GM19023 (cell line): ENCODE data around the gene MPRIP.
"Not testable (repeated sequence)": the region's sequence is repeated elsewhere in the genome, so short reads cannot be mapped to it uniquely, and the experiment has no call there.

Experiments
- ATAC-seq: cut with Tn5 transposase; IDR thresholded peaks from one replicate; pipeline ENCODE4 v1.9.1; 2021; ENCODE audit warnings: mild to moderate bottlenecking, moderate library complexity; ENCODE audit not compliant: unreplicated experiment

The MPRIP gene

DNA sequence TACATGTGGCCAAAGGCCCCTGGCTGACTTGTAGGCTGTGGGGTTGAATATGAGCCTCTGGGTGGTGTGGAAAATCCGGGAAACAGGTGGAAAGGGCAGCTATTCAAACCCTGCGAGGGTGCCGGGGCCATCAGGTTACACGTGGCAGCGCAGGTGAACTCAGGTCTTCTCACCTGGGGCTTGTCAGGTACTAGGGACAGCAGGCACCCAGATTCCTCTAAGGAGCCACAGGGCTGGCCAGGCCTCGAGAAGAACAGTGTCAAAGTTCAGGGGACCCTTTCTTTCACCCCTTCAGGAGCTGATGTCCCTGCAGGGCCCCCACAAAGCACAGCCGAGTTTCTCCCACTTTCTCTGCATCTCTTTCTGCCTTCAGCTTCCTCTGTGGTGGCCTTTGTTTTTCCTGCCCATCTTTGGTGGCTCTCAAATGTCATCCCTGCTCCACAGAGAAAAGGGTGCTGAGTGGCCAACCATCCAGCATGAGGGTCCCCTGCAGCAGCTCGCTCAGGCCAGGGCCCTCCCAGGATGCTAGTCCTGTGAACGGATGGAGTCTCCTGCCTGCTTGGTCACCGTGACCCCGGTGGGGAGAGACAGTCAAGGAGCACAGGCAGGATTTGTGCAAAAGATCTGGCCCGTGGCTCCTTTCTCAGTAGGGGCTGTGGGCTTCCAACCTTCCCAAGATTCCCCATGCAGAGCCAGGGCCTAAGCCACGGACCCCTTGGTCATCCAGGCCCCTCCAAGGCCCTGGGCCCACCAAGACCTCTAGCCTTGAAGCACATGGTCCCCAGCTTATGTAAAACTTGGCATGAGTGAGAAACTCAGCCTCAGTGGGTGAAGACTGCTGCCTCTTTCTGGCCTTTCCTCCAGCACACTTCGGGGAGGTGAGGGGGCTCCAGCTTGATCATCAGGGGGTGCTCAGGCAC, 28.2 kb upstream of the MPRIP start:
- not testable (repeated sequence) for ATAC-seq

DNA sequence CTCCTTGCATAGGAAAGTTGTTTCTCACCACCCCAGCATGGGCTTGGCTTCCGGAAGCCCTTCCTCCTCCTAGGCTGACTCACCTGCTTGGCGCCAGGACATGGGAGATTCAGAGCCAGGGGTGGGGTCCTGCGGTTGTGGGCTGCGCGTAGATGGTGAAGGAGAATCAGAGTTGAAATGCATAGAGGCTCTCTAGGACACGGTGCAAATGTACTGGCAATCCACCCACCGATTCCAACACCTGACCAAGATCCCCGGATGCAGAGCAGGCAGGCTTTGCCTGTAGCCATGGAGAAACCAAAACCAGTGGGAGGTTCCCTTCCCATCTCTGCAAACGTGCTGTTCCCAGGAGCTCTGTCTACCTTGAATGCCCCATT, 27.5 kb upstream of the MPRIP start:
- ATAC-seq: not testable (repeated sequence)

DNA sequence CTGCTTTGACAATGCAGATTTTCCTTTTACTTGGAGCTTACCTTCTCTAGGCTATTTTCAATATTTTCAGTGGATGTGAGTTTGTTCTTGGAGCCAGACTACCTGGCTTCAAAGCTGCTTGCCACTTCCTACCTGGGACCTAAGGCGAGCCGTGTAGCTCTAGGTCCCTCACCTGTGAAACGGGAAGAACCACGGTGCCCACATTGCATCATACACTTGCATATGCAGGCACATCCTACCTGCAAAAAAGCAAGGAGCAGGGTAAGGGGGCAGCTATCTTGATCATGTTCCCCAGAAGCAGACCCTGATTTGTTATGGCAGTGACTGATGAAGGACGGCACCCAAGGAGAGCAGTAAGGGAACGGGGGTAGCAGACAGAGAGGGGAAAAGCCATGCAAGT, 27.0 kb upstream of the MPRIP start:
- ATAC-seq: no peak

DNA sequence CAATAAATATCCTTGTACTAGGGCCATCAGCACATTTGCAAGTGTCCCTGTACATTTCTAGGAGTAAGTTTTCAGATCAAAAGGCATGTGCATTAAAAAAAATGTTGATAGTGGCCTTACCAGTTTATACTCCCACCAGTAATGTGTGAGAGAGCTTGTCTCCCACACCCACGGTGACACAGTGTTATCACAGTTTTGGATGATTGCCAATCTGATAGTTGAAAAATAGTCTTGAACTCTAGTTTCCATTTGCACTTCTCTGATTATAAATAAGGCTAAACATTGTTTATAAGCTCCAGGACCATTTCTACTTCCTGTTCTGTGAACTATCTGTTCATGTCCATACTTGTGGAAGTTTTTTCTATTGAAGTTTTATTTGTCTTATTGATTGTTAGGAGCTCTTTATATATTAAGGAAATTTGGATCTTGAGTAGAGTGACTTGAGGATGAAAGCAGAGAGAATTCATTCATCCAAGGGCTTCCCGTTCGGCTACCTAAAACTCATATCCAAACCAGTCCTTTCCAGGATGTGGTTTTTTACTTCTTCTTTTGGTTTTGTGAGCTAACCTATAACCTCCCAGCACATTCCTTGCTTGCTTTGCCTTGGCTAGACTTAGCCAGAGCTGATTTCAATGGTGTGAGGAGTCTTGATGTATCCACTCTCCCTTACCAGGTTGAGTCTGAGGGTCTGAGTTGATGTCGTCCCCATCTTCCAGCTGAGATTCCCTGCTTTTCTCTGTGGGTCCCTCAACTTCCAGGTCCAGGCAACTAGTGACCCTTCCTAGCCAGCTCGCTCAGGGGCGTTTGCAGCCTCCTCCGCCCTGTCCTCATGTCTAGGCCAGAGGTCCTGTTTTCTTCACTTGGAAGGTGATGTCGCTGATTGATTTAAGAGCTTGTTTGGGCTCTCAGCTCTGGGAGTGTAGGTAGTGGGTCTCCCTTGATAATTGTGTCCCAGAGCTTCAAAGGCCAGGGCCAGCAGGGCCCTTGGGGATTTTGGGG, 25.8 kb upstream of the MPRIP start:
- ATAC-seq: not testable (repeated sequence)

DNA sequence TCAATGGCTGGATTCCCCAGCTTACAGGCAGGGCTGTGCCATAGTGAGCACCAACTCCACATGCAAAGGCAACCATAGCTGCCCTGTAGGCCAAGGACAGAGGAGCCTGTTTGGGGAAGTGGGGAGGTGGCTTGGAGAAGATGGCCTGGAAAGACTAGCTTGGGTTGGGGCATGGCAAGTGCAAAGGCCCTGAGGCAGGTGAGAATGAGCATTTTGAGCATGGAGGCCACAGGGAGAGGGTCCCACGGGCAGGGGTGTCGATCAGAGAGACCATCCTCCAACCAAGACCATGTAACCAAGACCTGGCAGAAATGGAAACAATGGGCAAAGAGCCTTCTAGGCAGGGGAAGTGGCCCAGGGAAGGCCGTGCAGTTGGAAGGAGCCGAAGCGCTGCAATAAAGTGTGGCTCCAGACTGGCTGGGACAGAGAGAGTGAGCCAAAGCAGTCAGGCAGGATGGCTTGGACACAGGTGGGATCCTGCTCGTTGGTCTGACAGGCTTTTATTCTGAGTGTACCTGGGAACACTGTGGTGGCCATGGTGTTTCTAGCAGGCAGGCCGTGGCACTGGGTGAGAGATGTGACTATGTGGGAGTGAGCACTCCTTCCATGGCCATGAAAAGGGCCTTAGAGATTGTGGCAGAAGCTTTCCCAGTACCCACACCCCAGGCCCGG, 24.8 kb upstream of the MPRIP start:
- no peak for ATAC-seq

DNA sequence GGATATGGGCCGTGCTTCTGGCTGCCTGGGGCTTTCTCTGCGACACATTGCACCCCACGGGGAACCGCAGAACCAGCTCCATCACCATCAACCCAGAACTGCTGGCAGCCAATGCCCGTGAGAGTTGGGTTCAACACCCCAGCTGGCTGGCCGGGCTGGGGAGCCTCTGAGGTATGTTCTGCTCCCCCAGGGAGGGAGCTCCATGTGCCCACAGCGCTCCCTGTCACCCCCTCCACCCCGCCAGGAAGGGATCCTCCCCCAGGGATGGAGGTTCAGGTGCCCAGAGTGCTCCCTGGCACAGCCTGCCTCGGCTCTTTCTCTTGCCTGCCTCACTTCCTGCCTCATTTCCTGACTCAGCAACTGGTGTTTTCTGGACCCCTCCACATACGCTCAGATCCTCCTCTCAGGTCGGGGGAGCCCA, 24.2 kb upstream of the MPRIP start:
- no peak for ATAC-seq

DNA sequence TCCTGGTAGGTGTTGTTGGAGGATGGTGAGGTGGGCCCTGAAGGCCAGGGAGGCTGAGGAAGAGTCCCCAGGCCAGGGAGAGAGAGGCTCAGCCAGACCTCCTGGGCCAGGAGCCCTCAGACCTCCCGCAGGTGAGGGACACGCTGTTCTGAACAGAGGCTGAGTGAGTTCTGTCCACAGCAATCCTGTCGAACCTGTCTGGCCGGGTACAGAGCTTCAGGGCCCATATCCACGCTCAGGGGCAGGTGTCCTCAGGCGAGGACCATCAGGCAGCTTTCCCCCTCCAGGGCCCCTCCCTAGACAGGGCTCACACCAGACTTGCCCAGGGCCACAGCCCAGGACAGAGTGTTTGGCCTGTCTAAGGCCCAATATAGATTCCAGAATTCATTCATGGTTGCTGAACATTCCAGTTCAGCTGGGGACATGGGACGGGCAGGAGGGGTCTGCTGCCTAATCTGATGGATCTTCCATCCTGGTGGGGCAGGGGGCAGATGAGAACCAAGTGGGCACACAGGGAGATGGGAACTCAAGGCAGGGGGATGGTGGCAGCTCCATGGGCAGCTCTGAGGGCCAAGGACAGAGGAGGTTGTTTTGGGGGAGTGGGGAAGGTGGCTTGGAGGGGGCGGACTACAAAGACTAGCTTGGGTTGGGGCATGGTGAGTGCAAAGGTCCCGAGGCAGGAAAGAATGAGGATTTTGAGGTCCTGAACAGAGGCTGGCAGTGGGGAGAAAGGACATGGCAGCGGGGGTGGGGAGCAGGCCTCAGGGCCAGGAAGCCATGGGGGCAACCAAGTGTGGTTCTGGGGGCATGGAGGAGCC, 23.4 kb upstream of the MPRIP start:
- ATAC-seq: no peak

DNA sequence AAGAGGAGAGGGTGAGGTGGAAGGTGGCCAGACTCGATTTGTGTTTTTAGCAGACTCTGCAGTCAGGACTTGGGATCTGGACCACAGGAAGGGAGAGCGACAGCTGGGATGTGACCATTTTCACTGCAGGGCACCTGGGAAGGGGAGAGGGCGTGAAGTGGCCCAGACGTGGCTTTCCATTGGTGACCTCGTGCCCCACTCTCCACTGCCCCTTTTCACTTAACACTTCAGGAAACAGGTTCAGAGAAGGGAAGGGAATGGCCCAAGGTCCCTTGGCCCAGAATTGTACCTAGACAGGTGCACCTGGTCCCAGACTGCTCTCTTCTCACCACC, 22.9 kb upstream of the MPRIP start:
- no peak for ATAC-seq

DNA sequence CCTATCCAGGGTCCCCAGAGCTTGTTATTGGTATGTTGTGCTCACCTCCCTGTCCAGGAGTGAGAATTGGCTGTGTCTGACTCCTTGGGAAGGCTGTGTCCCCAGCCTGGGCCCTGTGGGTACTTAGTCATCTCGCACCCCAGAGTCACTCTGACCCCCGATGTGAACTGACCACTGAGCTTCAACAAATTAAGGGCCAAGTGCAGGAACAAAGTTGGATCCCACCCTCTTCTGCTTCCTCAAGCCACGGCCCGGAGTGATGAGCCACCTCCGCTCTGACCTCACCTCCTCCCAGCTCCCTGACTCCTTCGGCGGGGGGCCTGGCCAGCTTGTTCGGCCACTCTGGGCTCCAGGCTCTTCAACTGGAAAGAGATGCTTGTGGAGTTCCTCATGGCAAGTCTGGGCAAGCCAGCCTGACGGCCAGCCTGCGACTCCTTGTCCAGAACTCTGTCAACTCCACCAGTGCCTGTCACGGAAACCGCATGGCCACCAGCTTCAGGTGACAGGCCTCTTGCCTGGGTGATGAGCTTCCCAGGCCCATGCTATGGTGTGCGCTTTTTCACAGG, 22.3 kb upstream of the MPRIP start:
- no peak for ATAC-seq

DNA sequence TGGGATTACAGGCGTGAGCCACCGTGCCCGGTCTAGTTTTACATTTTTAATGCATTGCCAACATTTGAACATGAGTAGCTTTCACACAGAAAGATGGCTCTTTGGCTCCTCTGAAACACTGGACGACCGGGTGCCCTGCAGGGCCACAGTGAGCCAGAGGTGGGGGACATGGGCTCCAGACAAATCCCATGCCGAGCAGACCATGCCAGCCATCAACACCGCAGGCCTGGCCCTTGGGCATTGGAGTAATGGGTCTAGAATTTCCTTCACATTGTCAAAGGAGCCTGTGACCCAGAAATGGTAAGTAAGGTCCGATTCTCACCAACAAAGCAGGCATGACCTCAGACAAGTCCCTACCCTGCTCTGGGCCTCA, 21.4 kb upstream of the MPRIP start:
- no peak for ATAC-seq

DNA sequence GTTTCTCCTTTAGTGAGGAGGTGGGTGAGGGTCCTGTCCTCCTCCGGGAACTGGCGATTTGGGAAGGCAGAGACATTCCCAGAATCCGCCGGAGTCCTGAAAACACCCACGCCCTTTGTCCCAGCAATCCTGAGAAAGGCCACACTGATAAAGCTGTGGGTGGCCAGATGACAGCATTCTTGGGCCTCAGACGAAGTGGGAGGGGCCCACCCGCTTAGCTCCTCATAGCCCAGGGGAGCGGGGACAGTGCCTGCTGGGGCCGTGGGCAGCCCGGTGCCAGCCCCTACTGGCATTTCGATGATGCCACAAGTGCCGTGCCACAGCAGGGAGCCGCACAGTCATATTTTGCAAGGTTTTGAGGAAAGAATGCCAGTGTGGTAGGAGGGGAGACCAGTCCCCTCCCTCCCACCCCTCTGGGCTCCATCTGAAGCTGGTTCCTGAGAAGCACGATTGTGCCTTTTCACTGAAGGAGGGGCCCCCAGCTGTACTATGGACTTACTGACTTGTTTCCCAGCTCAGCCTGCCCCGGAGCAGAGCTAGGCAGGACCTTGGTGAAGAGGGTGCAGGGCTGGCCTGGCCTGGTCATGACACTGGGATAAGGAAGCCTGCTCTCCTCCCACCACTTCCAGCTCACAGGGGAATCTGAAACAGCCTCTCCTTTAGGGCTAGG, 20.9 kb upstream of the MPRIP start:
- no peak for ATAC-seq

DNA sequence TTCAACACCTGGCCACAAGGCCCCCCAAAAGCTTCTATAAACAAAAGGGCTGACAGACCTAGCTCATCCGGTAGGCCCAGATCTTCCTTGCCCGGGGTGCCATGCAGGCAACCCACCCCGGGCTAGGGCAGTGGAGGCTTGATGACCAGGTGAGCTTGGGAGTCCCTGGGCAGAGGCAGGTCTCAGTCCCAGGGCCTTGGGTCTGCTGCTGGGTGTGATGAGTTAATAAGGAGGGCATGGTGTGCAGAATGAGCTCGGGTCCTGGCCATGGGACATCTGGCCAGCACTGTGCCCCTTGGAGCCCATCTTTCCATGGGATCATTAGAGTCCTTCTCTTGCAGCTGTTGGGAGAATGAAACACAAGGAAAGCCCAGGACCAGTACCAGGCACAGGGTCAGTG, 20.2 kb upstream of the MPRIP start:
- no peak for ATAC-seq

DNA sequence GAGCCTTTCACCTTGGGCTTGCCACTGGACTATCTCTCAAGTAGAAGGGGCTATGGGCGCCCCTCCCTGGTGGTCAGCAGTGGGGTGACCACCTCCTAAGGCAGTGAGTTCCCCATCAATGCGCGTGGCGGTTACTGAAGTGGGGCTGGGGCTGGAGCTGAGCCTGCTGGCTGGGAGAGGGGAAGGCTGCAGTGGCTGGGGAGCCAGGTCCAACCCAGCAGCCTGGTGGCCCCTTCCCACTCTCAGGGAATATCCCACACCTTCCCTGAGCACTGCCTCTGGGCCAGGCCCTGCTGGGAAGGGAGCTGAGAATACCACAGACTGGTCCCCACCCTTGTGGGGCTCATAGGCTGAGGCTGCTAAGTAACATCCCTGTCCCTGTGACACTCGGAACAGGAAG, 19.8 kb upstream of the MPRIP start:
- no peak for ATAC-seq

DNA sequence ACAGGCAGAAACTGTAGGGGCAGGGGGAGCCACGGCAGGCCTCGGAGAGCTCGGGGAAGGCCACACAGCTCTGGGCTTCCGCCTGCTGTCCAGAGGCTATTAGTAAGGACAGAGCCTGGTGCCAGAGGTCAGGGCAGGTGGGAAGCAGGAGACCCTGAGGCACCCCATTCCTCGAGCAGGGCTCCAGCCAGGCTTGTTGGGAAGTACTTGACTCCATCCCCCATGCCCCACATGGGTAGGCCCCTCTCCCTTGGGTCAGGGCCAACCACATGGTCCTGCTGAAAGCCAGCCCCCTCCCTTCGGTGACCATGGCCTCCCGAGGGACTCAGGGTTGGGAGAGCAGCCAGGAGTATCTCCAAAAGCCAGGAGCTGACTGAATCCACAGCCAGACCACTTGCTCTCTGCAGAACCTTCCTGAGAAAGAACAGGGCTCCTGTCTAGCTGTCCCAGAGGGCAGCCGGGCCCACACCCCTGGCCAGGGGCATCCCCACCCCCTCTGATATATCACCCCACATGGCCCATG, 17.4 kb upstream of the MPRIP start:
- ATAC-seq: no peak

DNA sequence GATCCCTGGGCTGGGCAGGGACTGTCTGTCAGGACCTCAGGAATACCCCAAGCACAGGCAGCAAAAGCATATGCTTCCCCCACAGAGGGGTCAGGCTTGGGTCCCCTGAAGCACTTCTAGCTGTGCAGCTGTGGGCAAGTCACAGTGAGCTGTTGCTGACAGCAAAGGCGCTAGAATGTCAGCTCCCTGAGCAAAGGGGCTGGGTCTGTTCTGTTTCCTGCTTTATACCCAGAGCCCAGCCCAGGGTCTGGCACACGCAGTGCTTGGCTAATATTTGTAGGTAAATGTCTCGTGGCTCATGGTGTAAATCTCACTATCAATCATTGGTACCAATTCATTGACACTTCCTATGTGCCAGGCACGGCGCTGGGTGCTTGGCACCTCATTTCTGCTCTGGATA, 16.6 kb upstream of the MPRIP start:
- ATAC-seq: no peak

DNA sequence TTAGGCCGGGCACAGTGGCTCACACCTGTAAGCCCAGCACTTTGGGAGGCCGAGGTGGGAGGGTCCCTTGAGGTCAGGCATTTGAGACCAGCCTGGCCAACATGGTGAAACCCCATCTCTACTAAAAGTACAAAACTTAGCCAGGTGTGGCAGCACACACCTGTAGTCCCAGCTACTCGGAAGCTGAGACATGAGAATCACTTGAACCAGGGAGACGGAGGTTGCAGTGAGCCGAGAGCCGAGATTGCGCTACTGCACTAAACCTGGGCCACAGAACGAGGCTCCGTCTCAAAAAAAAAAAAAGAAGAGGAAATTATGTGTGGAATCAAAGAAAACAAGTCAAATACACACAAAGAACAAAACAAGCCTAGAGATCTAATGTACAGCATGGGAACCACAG, 16.1 kb upstream of the MPRIP start:
- no peak for ATAC-seq

DNA sequence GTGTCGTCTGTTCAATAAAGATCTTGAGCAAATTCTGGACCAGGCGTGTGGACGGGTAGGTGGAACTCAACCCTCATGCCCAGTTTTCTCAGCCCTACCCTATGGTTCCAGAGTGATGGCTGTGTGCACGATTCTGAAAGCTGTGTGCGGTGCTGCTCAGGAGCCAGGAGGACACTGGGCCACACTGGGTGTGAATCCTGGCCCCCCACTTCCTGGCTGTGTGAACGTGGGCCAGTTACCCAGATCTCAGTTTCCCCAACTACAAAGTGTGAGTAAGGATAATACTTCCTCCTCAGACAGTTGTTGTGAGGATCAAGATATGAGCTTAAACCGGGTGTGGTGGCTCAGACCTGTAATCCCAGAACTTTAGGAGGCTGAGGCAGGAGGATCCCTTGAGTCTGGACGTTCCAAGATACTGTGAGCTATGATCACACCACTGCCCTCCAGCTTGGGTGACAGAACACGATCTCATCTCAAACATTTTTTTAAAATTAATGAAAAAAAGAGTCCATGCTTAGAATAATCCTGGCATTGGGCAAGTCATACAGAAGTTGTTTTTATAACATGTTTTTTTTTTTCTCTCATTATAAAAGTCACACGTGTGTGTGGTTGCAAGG, 14.7 kb upstream of the MPRIP start:
- ATAC-seq: no peak

DNA sequence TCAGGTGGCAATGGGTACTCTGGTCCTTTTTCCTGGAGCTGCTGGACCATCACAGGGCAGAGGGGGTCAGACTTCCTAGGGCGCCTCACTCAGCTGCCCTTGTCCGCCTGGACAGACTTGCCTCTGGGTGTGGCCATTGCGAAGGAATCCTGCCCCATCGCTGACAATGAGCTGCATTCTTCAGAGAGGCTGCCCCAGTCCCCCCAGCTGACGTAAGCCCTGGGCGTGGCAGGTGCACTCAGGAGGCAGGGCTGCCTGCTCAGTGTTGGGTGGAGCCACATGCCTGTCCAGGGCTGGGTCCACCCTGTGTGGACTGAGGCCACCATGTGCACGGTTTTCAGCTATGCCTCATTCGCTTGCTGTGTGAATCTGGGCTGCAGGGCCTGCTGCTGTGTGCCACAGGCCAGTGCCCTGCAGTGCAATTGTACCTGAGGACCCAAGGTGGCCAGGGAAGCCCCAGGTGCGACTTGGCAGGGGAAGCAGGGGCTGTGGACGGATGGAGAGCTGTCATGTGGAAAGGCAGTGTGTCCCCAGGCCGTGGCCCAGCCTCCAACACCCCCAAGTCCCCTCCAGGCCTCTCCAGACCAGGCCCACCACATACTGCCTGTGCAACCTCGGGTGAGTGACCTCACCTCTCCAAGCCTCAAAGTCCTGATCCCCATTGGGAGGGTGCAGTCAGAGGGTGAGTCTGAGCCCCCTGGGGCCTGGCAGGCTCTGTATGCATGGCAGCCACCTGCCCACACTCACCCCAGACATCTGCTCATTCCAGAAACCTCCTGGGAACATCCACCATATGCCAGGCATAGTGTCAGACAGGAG, 14.0 kb upstream of the MPRIP start:
- no peak for ATAC-seq
